Measurements from ENCODE around the gene RASIP1.
"Not testable (repeated sequence)": the region's sequence is repeated elsewhere in the genome, so short reads cannot be mapped to it uniquely, and the experiment has no call there.

Gene RASIP1, protein sequence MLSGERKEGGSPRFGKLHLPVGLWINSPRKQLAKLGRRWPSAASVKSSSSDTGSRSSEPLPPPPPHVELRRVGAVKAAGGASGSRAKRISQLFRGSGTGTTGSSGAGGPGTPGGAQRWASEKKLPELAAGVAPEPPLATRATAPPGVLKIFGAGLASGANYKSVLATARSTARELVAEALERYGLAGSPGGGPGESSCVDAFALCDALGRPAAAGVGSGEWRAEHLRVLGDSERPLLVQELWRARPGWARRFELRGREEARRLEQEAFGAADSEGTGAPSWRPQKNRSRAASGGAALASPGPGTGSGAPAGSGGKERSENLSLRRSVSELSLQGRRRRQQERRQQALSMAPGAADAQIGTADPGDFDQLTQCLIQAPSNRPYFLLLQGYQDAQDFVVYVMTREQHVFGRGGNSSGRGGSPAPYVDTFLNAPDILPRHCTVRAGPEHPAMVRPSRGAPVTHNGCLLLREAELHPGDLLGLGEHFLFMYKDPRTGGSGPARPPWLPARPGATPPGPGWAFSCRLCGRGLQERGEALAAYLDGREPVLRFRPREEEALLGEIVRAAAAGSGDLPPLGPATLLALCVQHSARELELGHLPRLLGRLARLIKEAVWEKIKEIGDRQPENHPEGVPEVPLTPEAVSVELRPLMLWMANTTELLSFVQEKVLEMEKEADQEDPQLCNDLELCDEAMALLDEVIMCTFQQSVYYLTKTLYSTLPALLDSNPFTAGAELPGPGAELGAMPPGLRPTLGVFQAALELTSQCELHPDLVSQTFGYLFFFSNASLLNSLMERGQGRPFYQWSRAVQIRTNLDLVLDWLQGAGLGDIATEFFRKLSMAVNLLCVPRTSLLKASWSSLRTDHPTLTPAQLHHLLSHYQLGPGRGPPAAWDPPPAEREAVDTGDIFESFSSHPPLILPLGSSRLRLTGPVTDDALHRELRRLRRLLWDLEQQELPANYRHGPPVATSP

DNA sequence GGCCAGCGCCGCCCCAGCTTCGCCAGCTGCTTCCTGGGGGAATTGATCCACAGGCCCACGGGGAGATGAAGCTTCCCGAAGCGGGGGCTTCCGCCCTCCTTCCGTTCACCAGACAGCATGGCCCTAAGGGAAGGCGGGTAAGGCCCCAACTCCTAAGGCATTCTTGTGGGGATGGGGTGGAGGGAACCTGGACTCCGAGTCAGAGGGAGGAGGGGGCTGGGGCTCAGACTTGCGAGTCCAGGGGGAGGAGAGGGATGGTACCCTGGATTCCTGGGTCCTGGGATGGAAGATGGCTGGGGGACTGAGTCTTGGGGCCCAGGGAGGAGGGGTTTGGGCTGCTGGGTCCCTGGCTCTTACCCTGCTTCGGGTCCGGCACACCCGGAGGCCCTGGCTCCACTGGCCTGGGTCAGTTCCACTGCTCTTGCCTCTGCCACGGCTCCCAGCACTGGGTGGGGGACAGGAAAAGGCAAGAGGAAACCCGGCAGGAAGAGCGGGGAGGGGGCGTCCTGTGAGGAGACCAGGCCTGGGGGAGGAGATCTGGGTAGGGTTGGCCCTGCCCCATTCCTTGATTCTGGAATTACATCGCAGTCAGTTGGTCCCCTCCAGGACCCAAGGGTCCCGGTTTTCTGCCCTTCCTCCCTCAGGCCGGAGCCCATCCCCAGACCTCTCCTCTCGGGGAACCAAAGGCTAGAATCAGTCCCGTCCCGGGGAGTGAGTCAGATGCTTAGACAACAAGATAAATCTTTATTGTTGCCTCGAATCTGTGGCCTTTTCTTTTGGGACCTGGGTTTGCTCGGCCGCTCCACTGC, at the start of gene RASIP1:
RASIP1 (minus strand) TSS at position 447 of the 809 bp plus-strand sequence; CDS start at position 119, 328 bp downstream.
- TF ChIP-seq, protein P1, sequence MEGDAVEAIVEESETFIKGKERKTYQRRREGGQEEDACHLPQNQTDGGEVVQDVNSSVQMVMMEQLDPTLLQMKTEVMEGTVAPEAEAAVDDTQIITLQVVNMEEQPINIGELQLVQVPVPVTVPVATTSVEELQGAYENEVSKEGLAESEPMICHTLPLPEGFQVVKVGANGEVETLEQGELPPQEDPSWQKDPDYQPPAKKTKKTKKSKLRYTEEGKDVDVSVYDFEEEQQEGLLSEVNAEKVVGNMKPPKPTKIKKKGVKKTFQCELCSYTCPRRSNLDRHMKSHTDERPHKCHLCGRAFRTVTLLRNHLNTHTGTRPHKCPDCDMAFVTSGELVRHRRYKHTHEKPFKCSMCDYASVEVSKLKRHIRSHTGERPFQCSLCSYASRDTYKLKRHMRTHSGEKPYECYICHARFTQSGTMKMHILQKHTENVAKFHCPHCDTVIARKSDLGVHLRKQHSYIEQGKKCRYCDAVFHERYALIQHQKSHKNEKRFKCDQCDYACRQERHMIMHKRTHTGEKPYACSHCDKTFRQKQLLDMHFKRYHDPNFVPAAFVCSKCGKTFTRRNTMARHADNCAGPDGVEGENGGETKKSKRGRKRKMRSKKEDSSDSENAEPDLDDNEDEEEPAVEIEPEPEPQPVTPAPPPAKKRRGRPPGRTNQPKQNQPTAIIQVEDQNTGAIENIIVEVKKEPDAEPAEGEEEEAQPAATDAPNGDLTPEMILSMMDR (IDR thresholded peaks at IDR 0.05; ENCODE audit: control extremely low read depth, extremely low read depth, low read depth, missing control alignments): no peak
- no peak for DNase-seq (ENCODE audit: extremely low spot score)
- CTCF ChIA-PET: interaction anchor here (0.6 to 2.3 kb wide), 3 partner anchors 13 to 102 kb away, joined by 3 to 13 read pairs (median 6); no protein-coding TSS in a partner anchor
- POLR2A ChIA-PET: interaction anchor here (0.7 kb wide), 1 partner anchor 184 kb away, joined by 3 read pairs; no protein-coding TSS in a partner anchor

DNA sequence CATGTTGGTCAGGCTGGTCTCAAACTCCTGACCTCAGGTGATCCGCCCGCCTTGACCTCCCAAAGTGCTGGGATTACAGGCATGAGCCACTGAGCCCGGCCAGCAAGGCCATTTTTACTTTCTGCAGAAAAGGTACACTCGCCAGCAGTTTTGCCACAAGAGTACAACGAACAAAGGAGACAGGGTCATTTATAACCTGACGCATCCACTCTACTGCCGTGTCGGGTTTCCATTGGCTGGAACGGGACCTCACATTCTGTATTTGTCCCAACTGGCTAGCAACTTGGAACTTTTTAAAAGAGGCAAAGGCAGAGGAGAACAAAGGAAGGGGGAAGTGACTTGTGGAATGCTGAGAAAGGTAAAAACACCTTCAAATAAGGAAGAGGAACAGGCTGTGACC, 46.9 kb upstream of the RASIP1 start:
- POLR2A ChIA-PET; DNase-seq (ENCODE audit: extremely low spot score): not testable (repeated sequence)
- CTCF ChIA-PET: interaction anchor here (0.8 to 13.1 kb wide), 43 partner anchors 9 to 412 kb away, joined by 3 to 291 read pairs (median 4); partner anchors contain the start of genes BCAT2, DHDH, HSD17B14 and IZUMO1

DNA sequence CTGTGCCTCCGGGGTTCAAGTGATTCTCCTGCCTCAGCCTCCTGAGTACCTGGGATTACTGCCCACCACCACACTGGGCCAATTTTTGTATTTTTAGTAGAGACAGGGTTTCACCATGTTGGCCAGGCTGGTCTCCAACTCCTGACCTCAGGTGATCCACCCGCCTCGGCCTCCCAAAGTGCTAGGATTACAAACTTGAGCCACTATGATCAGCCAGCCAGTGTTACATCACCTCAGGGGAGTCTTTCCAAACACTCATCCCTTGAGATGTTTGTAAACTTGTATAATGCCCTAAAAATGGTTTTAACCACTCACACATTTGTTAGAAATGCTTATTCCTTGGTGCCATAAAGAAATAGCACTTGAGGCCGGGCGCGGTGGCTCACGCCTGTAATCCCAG, 46.0 kb upstream of the RASIP1 start:
- CTCF ChIA-PET: interaction anchor here (2.4 to 6.2 kb wide), 3 partner anchors 25 to 56 kb away, joined by 7 to 43 read pairs (median 22); partner anchors contain the start of genes BCAT2 and HSD17B14
- DNase-seq (ENCODE audit: extremely low spot score); POLR2A ChIA-PET: not testable (repeated sequence)

DNA sequence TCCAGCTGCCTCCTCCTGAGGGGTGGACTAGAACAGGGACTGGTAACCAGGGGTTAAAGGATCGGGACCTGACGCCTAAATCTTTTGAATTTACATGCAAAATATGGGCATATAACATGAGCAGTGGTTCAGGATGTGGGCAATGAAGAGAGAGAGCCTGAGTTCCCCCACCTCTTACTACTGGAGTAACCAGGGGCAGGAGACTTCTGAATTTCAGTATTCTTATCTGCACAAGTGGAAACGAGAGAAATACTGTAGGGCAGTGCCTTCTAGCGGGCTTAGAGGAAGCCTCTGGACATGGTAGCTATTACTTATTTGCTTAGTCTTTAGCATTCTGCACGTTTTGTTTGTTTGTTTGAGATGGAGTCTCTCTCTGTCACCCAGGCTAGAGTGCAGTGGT, 44.1 kb upstream of the RASIP1 start:
- no peak for DNase-seq (ENCODE audit: extremely low spot score)
- TF ChIP-seq, protein P1 (IDR thresholded peaks at IDR 0.05; ENCODE audit: control extremely low read depth, extremely low read depth, low read depth, missing control alignments): no peak
- CTCF ChIA-PET: interaction anchor here (0.7 to 6.2 kb wide), 7 partner anchors 9 to 314 kb away, joined by 3 to 43 read pairs (median 4); partner anchors contain the start of gene HSD17B14
- POLR2A ChIA-PET: no interaction called here

DNA sequence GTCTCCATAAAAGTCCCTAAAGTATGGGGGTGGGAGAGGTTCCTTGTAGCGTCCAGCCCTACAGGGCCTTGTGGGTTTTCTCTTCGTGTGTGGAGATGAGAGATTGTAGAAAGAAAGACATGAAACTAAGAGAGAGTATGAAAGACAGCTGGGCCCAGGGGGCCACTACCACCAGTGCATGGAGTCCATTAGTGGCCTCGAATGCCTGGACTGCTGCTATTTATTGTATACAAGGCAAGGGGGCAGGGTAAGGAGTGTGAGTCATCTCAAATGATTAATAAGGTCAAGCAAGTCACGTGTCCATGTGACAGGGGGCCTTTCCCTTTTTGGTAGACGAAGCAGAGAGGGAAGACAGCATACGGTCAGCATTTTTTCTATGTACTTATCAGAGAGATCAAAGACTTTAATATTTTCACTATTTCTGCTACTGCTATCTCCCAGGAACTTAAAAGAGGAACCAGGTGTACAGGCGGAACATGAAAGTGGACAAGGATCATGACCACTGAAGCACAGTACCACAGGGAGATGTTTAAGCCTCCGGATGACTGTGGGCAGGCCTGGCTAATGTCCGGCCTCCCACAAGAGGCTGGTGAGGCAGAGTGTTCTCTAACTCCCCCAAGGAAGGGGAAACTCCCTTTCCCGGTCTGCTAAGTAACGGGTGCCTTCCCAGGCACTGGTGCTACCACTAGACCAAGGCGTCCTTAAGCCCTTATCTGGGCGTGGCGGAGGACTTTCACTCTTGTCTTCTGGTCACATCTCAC, 40.4 kb upstream of the RASIP1 start:
- DNase-seq (ENCODE audit: extremely low spot score): no peak
- POLR2A ChIA-PET: interaction anchor here (0.6 kb wide), 1 partner anchor 447 kb away, joined by 3 read pairs; no protein-coding TSS in a partner anchor
- TF ChIP-seq, protein P1 (IDR thresholded peaks at IDR 0.05; ENCODE audit: control extremely low read depth, extremely low read depth, low read depth, missing control alignments): no peak
- CTCF ChIA-PET: interaction anchor here (1.3 to 6.2 kb wide), 5 partner anchors 15 to 317 kb away, joined by 3 to 43 read pairs (median 3); partner anchors contain the start of genes GYS1 and RUVBL2

DNA sequence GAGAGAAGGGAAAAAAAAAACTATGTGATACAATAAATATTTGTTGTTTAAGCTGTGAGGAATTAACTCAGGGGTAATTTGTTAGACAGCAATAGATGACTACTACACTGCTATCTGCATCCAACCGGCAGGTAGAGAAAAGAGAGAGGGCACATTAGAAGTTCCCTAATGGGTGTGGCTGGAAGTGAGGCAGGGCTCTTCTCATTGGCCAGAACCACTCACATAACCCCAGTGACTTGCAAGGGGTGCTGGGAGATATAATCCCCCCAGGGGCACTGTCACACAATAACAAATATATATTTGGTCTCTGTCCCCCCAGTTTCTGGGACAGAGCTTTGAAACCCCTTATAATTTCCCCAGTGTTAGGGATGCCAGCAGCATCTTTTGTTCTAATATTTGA, 39.2 kb upstream of the RASIP1 start:
- CTCF ChIA-PET: interaction anchor here (1.2 to 5.2 kb wide), 5 partner anchors 8 to 318 kb away, joined by 3 to 19 read pairs (median 3); no protein-coding TSS in a partner anchor
- POLR2A ChIA-PET: no interaction called here
- TF ChIP-seq, protein P1 (IDR thresholded peaks at IDR 0.05; ENCODE audit: control extremely low read depth, extremely low read depth, low read depth, missing control alignments): no peak
- no peak for DNase-seq (ENCODE audit: extremely low spot score)
